HG02852 (cell line): ENCODE results near the gene FMO3.

Experiments
- ATAC-seq: cut with Tn5 transposase; IDR thresholded peaks from one replicate; pipeline ENCODE4 v1.9.1; 2021; ENCODE audit warnings: mild to moderate bottlenecking, moderate library complexity; ENCODE audit not compliant: unreplicated experiment

Gene FMO3

GRCh38 chr1:171090604-171091003 lies at the start of gene FMO3:
FMO3 (plus strand) TSS chr1:171090905; CDS start chr1:171092659, 1,754 bp downstream.
- ATAC-seq, result no peak

DNA sequence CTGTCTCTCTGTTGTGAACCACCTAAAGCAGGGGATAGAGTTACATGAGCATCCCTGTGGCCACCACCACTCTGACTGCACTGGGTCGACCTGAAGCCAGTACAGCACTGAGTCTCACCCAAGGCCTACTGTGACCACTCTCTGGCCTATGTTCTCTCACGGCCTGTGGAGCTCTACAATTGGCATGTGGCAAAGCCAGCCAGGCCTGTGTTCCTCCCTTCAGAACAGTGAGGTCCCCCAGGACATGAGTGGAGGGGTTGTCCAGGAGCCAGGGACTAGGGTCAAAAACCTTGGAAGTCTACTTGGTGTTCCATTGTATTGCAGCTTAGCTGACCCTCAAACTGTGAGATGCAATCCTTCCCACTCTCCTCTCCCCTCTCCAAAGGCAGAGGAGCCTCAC lies 42.7 kb upstream of the FMO3 start:
- ATAC-seq, result no peak

GRCh38 chr1:171052977-171053376 lies 37.7 kb upstream of the FMO3 start:
- ATAC-seq, result no peak

- no peak for ATAC-seq
These were observed 34.6 kb upstream of the FMO3 start for GRCh38 chr1:171055966-171056643.

DNA sequence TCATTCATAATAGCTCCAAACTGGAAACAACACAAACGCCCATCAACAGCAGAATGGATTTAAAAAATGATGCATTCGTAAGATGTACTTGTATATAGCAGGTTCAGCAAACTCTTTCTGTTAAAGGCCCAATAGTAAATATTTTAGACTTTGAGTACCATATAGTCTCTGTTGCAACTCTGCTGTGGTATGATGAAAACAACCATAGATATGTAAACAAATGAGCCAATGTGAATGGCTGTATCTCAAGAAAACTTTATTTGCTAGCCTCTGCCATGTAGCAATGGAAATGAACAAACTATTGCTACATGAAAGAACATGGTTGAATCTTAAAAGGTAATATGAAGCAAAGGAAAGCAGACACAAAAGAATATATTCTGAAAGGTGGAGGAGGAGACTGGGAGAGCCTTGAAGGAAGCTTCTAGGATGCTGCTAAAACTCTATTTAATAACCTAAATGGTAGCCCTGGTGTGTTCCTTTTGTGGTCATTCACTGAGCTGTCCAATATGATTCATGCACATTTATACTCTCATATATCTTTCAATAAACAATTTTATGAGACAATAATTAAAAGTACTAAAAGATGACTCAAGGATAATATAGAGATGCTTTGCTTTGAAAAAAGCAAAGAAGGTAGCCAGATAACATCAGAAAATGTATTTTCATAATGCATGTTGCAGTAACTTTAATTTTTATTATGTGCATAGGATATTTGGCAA lies 29.1 kb upstream of the FMO3 start:
- no peak for ATAC-seq

- no peak for ATAC-seq
These were observed 27.8 kb upstream of the FMO3 start for GRCh38 chr1:171062902-171063301.

- no peak for ATAC-seq
These were observed 15.7 kb upstream of the FMO3 start for GRCh38 chr1:171075041-171075440.

- ATAC-seq, result no peak
These were observed 9.4 kb upstream of the FMO3 start for GRCh38 chr1:171081314-171081753.

DNA sequence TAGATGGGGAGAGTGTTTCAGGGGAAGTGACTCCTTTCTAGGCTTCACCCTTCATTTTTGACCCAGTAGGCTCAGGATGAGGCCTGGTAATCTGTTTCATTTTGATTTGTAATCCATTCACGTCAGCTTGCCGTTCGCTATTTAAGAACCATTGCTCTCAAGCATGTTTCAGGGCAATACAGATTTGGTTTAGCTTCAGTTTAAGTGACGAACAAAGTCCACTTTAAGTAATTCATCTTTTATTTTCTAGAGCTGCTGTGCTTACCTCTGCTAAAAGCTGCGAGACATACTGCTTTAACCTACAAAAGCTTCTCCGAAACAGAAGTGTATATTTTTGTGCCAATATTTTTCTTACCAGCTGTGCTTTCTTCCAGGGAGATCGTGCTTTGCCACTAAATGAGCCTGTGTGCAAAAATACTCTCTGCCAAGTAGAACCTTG lies 8.9 kb upstream of the FMO3 start:
- ATAC-seq, result no peak

DNA sequence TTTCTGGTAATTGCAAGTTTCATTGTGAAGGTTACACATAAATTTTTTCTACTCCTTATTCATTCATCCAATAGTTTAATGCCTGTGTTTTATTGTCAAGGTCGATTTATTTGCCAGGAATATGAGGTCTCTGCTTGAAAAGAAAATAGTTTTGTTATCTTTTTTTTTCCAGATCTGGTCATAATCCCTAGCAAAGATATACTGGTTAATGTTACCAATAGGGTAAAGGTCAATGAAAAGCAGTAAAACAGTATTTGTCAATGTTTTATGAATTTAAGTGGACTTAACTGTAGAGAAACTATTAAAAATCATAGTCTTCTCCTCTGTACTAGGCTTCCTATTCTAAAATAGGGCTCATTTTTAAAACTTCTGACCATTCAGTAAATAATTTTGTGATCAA lies 8.1 kb upstream of the FMO3 start:
- no peak for ATAC-seq

DNA sequence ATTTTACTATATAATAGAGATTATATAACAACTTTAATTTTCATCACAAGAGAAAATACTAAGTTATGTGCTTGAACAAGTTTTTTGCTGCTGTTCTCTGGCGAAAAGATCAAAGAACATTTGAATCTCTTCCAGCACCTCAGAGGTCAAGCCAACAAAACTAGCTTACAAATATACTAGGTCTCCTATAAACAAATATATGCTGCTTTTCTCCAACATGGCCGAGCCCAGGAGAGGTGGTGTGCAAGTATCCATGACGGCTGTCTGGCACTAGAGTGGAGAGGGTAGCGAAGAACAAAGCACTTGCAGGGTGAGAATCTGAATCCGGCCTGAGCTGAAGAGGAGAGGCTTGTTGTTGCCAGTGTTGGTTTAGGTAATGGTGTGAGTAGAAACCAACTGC lies 7.5 kb upstream of the FMO3 start:
- ATAC-seq, result no peak

DNA sequence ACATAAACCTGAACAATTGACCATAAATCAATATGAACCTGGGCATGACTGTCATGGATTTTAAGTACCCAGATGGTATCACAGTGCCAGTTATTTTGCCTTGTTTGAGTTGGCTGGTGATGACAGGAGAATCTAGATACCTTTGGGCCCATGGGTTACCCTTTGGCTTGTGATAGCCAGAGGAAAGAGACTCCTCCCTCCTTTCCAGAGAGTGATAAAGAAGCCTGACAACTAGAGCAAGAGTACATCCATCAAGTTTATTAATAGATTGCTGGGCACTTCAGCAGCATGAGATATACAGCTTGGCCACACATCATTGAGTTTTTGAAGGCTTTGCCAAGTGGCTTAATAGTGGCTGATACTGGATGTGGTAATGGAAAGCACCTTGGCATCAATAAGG lies 6.6 kb upstream of the FMO3 start:
- no peak for ATAC-seq

GRCh38 chr1:171084870-171085269 lies 5.8 kb upstream of the FMO3 start:
- no peak for ATAC-seq

DNA sequence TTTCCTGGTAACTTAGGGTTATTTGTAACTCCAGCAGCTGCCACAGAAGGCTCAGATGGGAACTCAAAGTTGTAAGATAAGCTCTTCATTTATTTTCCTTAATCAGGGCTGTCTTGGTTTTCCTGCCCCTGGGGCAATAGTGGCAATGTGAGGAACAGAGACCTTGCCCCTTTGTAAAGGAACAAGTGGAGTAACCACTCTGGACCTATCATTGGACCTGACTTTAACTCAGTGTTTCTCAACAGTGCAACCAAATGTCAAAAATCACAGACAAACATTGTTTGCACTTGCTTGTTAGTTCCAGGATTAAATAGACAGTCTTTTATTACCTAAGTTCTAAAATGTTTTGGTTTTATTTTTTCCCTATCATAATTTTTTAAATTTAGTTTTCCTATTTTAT lies 2.8 kb upstream of the FMO3 start:
- no peak for ATAC-seq

DNA sequence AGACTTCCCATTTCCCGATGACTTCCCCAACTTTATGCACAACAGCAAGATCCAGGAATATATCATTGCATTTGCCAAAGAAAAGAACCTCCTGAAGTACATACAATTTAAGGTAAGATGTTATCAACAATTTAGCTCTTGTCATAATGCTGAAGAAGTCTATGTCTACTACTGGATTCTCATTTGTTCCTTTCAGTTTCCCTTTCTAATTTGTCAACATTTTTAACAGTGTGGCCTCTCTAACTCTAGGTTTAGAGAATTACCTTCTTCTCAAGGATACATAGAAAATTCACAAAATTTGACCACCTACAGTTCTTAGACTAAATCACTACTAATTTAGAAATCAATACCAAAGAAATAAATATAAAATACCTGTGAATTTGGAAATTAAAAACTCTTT lies 13.2 kb downstream of the FMO3 start:
- ATAC-seq, result no peak

- ATAC-seq, result no peak
These were observed 16.7 kb downstream of the FMO3 start for GRCh38 chr1:171107262-171107940.

DNA sequence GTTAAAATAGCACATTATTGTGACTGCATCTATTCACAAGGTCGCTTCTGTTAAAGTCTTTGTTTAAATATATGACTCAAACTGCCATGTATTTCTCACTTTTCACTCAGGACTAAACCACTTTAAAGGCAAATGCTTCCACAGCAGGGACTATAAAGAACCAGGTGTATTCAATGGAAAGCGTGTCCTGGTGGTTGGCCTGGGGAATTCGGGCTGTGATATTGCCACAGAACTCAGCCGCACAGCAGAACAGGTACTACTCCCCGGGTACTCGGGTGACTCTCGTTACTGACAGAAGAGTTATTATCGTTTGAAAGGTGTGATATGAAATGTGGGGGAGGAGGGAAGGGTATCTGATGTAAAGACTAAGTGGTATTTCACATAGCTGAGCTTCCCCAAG lies 17.3 kb downstream of the FMO3 start:
- no peak for ATAC-seq

DNA sequence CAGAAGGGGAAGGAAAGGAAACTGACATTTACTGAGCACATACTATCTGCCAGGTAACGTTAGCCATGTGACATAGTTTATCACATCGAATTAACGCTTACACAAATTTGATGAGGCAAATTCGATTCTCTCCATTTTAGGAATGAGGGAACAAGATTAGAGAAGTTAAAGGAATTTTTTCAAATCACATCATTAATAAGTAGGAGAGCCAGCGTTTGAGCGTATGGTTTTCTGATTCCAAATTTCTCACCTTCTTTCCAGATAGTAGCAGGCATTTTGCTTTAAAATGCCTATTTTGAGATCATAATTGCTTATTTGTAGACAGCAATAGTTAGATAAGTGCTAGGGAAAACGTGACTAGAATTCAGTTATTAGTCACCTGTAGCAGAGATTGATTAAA lies 19.3 kb downstream of the FMO3 start:
- no peak for ATAC-seq

- no peak for ATAC-seq
These were observed 20.1 kb downstream of the FMO3 start for GRCh38 chr1:171110621-171111326.

DNA sequence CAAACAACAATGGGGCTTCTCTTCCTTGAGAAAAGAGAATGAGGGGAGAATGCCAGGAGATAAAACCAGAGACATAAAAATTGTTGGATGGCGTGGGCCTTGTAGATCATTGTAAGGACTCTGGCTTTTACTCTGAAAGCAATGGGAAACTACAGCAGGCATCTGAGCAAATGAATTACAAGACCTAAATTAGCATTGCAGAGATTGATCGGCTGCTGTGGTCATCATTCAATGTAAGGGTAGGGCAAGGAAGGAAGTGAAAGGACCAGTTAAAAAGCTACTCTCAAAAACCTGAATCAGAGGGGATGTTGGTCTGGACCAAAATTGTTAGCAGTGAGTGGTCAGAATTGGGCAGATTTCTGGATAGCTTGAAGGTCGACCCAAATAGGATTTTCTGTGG lies 21.4 kb downstream of the FMO3 start:
- ATAC-seq, result no peak

GRCh38 chr1:171113382-171113781 lies 22.7 kb downstream of the FMO3 start:
- ATAC-seq, result no peak
